HEK293 (cell line): ENCODE data around the gene ADORA3.

Experiments used
- CTCF ChIA-PET: fragments of 350-600 bp; formaldehyde crosslinking; extraction: SDS; loops from one replicate; lab custom pipeline; 2021; ENCODE audit warnings: antibody characterized with exemption; lab: Yijun Ruan, JAX
- POLR2A ChIA-PET: fragments of 300-600 bp; formaldehyde crosslinking; extraction: SDS; loops from one replicate; lab custom pipeline; 2020; ENCODE audit warnings: antibody characterized with exemption, inconsistent platforms; lab: Yijun Ruan, JAX
- H3K27ac ChIP-seq: fragments of 200-500 bp; sonication (Bioruptor generic); 2 replicates; pipeline ENCODE4 v1.5.1; 2014; ENCODE audit warnings: low read depth, low read length, control low read depth, inconsistent platforms; ENCODE audit errors: extremely low read depth
- H3K36me3 ChIP-seq, 2 experiments: fragments of 200-500 bp in 1 of 2; sonication (Bioruptor generic) in 1 of 2; 1 replicate in 1 of 2; 2 replicates in 1 of 2; pipeline ENCODE4 v1.5.1; 2014 to 2017; ENCODE audit warnings: inconsistent platforms in 2 of 2, low read length in 2 of 2; ENCODE audit not compliant: control insufficient read depth in 2 of 2, insufficient read depth in 1 of 2
- H3K4me1 ChIP-seq: fragments of 200-500 bp; sonication (Bioruptor generic); 2 replicates; pipeline ENCODE4 v1.5.1; 2014; ENCODE audit warnings: mild to moderate bottlenecking, low read length, inconsistent platforms; ENCODE audit not compliant: control insufficient read depth, insufficient read depth
- H3K4me3 ChIP-seq: 2 replicates; pipeline ENCODE4 v1.5.1; 2011; ENCODE audit warnings: low read depth, mild to moderate bottlenecking, control low read depth, low read length, moderate library complexity
- H3K9me3 ChIP-seq: fragments of 200-500 bp; sonication (Bioruptor generic); 2 replicates; pipeline ENCODE4 v1.5.1; 2014; ENCODE audit warnings: low read depth, low read length, inconsistent platforms; ENCODE audit not compliant: control insufficient read depth, insufficient read depth
- AEBP2 ChIP-seq: fragments of 450-650 bp; formaldehyde crosslinking; IDR thresholded peaks from 2 replicates; pipeline ENCODE4 v1.5.1; 2016; ENCODE audit warnings: missing biosample characterization, missing genetic modification characterization, borderline replicate concordance
- EGR2 ChIP-seq: fragments of 450-650 bp; formaldehyde crosslinking; IDR thresholded peaks from 2 replicates; pipeline ENCODE4 v1.5.1; 2016; ENCODE audit warnings: low read depth, missing biosample characterization, missing genetic modification characterization
- HOXA7 ChIP-seq: sonication (generic); formaldehyde crosslinking; IDR thresholded peaks from 2 replicates; pipeline ENCODE4 v1.8.1; 2022; ENCODE audit warnings: missing genetic modification reagents, borderline replicate concordance
- ZBTB11 ChIP-seq: fragments of 450-650 bp; formaldehyde crosslinking; conservative IDR thresholded peaks from 2 replicates; pipeline ENCODE4 v1.5.1; 2016; ENCODE audit warnings: low read depth, missing biosample characterization, missing genetic modification characterization
- ZBTB20 ChIP-seq: fragments of 450-650 bp; formaldehyde crosslinking; IDR thresholded peaks from 2 replicates; pipeline ENCODE4 v1.5.1; 2016; ENCODE audit warnings: missing biosample characterization, missing genetic modification characterization
- ZBTB21 ChIP-seq: fragments of 450-650 bp; formaldehyde crosslinking; IDR thresholded peaks from 2 replicates; pipeline ENCODE4 v1.5.1; 2017; ENCODE audit warnings: missing biosample characterization, missing genetic modification characterization
- ZBTB49 ChIP-seq: fragments of 450-650 bp; formaldehyde crosslinking; IDR thresholded peaks from 2 replicates; pipeline ENCODE4 v1.5.1; 2016; ENCODE audit warnings: missing biosample characterization, missing genetic modification characterization, low read depth
- ZNF214 ChIP-seq: fragments of 450-650 bp; formaldehyde crosslinking; IDR thresholded peaks from 2 replicates; pipeline ENCODE4 v1.5.1; 2017; ENCODE audit warnings: missing biosample characterization, mild to moderate bottlenecking, missing genetic modification characterization, borderline replicate concordance
- ZNF280C ChIP-seq: fragments of 450-650 bp; formaldehyde crosslinking; IDR thresholded peaks from 2 replicates; pipeline ENCODE4 v1.5.1; 2016; ENCODE audit warnings: missing biosample characterization, missing genetic modification characterization
- ZNF324 ChIP-seq: fragments of 450-650 bp; formaldehyde crosslinking; IDR thresholded peaks from 2 replicates; pipeline ENCODE4 v1.5.1; 2016; ENCODE audit warnings: missing biosample characterization, missing genetic modification characterization
- ZNF423 ChIP-seq: fragments of 450-650 bp; formaldehyde crosslinking; IDR thresholded peaks from 2 replicates; pipeline ENCODE4 v1.5.1; 2016; ENCODE audit warnings: missing biosample characterization, missing genetic modification characterization
- ZNF555 ChIP-seq: fragments of 450-650 bp; formaldehyde crosslinking; conservative IDR thresholded peaks from 2 replicates; pipeline ENCODE4 v1.5.1; 2017; ENCODE audit warnings: missing biosample characterization, mild to moderate bottlenecking, missing genetic modification characterization, inconsistent platforms
- ZNF596 ChIP-seq: fragments of 450-650 bp; IDR thresholded peaks from 2 replicates; pipeline ENCODE4 v1.5.0; 2018; ENCODE audit warnings: missing biosample characterization, mild to moderate bottlenecking, missing genetic modification characterization, moderate library complexity
- ZNF791 ChIP-seq: fragments of 450-650 bp; formaldehyde crosslinking; IDR thresholded peaks from 2 replicates; pipeline ENCODE4 v1.5.1; 2016; ENCODE audit warnings: missing biosample characterization, missing genetic modification characterization
- ZNF837 ChIP-seq: fragments of 450-650 bp; formaldehyde crosslinking; IDR thresholded peaks from 2 replicates; pipeline ENCODE4 v1.5.1; 2016; ENCODE audit warnings: missing biosample characterization, missing genetic modification characterization

ADORA3 gene

GRCh38 chr1:111466480-111466879 lies 37.0 kb downstream of the ADORA3 start:
- Histone ChIP-seq H3K9me3 (no peaks in the 10 kb centered on the region), H3K4me1 (peaks cover 3% of the 10 kb centered on the region; the same call in 1 of the 2 replicates), H3K36me3 (peaks cover 4 to 49% of the 10 kb centered on the region in 2 experiments)
- no peak for TF ChIP-seq ZNF837 (tag by site-specific recombination)
- TF ChIP-seq, all 188 proteins: peak for 0
- Histone ChIP-seq H3K27ac (no peak overlapping the region), H3K4me3 (no peak overlapping the region)
- ChIA-PET POLR2A (no interaction called here), CTCF (no interaction called here)

- ChIA-PET CTCF (no interaction called here), POLR2A (no interaction called here)
- no peaks in the 10 kb centered on the region for H3K9me3 ChIP-seq
Measured at GRCh38 chr1:111465754-111466153, 37.7 kb downstream of the ADORA3 start.

GRCh38 chr1:111463029-111463683 lies 40.3 kb downstream of the ADORA3 start:
- Histone ChIP-seq H3K9me3 (no peaks in the 10 kb centered on the region), H3K4me3 (no peak overlapping the region), H3K4me1 (peaks cover 3% of the 10 kb centered on the region; the same call in 1 of the 2 replicates), H3K27ac (no peak overlapping the region), H3K36me3 (peaks cover 17 to 54% of the 10 kb centered on the region in 2 experiments)
- POLR2A ChIA-PET, result no interaction called here
- TF ChIP-seq ZBTB21 (tag by site-specific recombination) (no peak), ZBTB11 (tag by site-specific recombination) (no peak), AEBP2 (tag by site-specific recombination) (no peak), ZBTB49 (no peak), HOXA7 (CRISPR knock-in tag) (no peak)
- CTCF ChIA-PET, result interaction anchor here (0.6 to 1.5 kb wide), 7 partner anchors 9 to 991 kb away, joined by 3 to 4 read pairs (median 3); no protein-coding TSS in a partner anchor

More at GRCh38 chr1:111465754-111466153, 37.7 kb downstream of the ADORA3 start:
- Histone ChIP-seq H3K36me3 (peaks cover 6 to 54% of the 10 kb centered on the region in 2 experiments), H3K4me3 (no peak overlapping the region), H3K4me1 (peaks cover 3% of the 10 kb centered on the region; the same call in 1 of the 2 replicates), H3K27ac (no peak overlapping the region)
- TF ChIP-seq ZNF791 (tag by site-specific recombination) (no peak), ZNF555 (no peak), ZBTB20 (tag by site-specific recombination) (no peak), EGR2 (tag by site-specific recombination) (no peak), ZNF324 (no peak), ZNF423 (tag by site-specific recombination) (no peak), ZNF280C (no peak), ZNF596 (tag by site-specific recombination) (no peak), ZNF214 (tag by site-specific recombination) (no peak)
